Endothelial cell of umbilical vein (primary cell): ENCODE data around the gene SFXN2. TPM values are rescaled to one million over a fixed set of nuclear protein-coding genes. Genes with fewer than 3 reads are reported as not detected.

Source experiments
- BruUV-seq: library from RNA; stranded (reverse); fragments of 400-500 nt; replicated peaks from 2 replicates; lab custom pipeline; 2021; lab: Mats Ljungman, UMichigan
- CTCF ChIA-PET: fragments of 300-600, 350-600 bp; sonication (Branson Sonifier 250); formaldehyde crosslinking; loops from one replicate; lab custom pipeline; 2021; ENCODE audit warnings: antibody characterized with exemption, inconsistent platforms; lab: Charles Lee
- POLR2A ChIA-PET: fragments of 300-600, 350-600 bp; sonication (Branson Sonifier 250); formaldehyde crosslinking; loops from one replicate; lab custom pipeline; 2021; ENCODE audit warnings: antibody characterized with exemption, inconsistent platforms; lab: Charles Lee
- DNase-seq: peaks from one replicate; pipeline ENCODE4 v3.0.0-alpha.2; 2011; ENCODE audit warnings: low read depth, low spot score
- FAIRE-seq: peaks from 2 replicates; lab custom pipeline; 2011; peaks lifted over from hg19 to GRCh38; lab: Jason Lieb, UNC
- H2AFZ ChIP-seq: 2 replicates; pipeline ENCODE4 v1.6.0; 2012; ENCODE audit warnings: low read depth, low read length, control low read depth, inconsistent platforms
- H3K27ac ChIP-seq: 2 replicates; pipeline ENCODE4 v1.5.1; 2011; ENCODE audit warnings: low read depth, mild to moderate bottlenecking, control low read depth, low read length, moderate library complexity; ENCODE audit not compliant: insufficient read depth
- H3K27me3 ChIP-seq, 2 experiments: 2 replicates each; pipeline versions ENCODE4 v1.6.0 to v1.6.1; 2011; ENCODE audit warnings: low read length in 2 of 2, mixed read lengths in 1 of 2; ENCODE audit not compliant: control insufficient read depth in 2 of 2, insufficient read depth in 2 of 2
- H3K36me3 ChIP-seq, 2 experiments: 2 replicates in 1 of 2; 3 replicates in 1 of 2; pipeline ENCODE4 v1.5.1; 2011; ENCODE audit warnings: low read length in 2 of 2, mild to moderate bottlenecking in 1 of 2, moderate library complexity in 1 of 2; ENCODE audit not compliant: control insufficient read depth in 2 of 2, insufficient read depth in 2 of 2; ENCODE audit errors: extremely low read depth in 1 of 2
- H3K4me1 ChIP-seq: 3 replicates; pipeline ENCODE4 v1.5.1; 2011; ENCODE audit warnings: mild to moderate bottlenecking, low read length; ENCODE audit not compliant: control insufficient read depth, insufficient read depth; ENCODE audit errors: extremely low read depth
- H3K4me2 ChIP-seq: 2 replicates; pipeline ENCODE4 v1.6.1; 2011; ENCODE audit warnings: low read length, control low read depth, mixed read lengths; ENCODE audit not compliant: insufficient read depth
- H3K4me3 ChIP-seq, 3 experiments: fragments of 200-600 bp in 1 of 3; sonication (generic), shearing (Covaris generic) in 1 of 3; replicated peaks in 1 of 3; 2 replicates each; pipeline ENCODE4 v1.5.1; 2011 to 2016; ENCODE audit warnings: control low read depth in 3 of 3, low read length in 3 of 3, mild to moderate bottlenecking in 2 of 3, inconsistent platforms in 1 of 3, low read depth in 1 of 3, moderate library complexity in 1 of 3; ENCODE audit not compliant: insufficient read depth in 1 of 3
- H3K79me2 ChIP-seq: 2 replicates; pipeline ENCODE4 v1.6.0; 2012; ENCODE audit warnings: low read length, inconsistent platforms; ENCODE audit not compliant: control insufficient read depth, insufficient read depth
- H3K9ac ChIP-seq: replicated peaks from 2 replicates; pipeline ENCODE3; 2011; ENCODE audit warnings: low read length, control low read depth; ENCODE audit not compliant: insufficient read depth; ENCODE audit errors: extremely low read depth
- H3K9me1 ChIP-seq: replicated peaks from 3 replicates; pipeline ENCODE4 v1.6.0; 2011; ENCODE audit warnings: mild to moderate bottlenecking, low read length; ENCODE audit not compliant: control insufficient read depth, insufficient read depth; ENCODE audit errors: extremely low read depth
- H3K9me3 ChIP-seq: replicated peaks from 2 replicates; pipeline ENCODE4 v1.5.1; 2012; ENCODE audit warnings: low read length, inconsistent platforms; ENCODE audit not compliant: control insufficient read depth, insufficient read depth
- H4K20me1 ChIP-seq: replicated peaks from 2 replicates; pipeline ENCODE3; 2011; ENCODE audit warnings: mild to moderate bottlenecking, low read length; ENCODE audit not compliant: control insufficient read depth, insufficient read depth; ENCODE audit errors: extremely low read depth
- CTCF ChIP-seq, 2 donors: IDR thresholded peaks; 1 replicate in 1 of 2; 2 replicates in 1 of 2; pipeline ENCODE4 v1.5.1; 2011; ENCODE audit warnings: low read length in 2 of 2, mild to moderate bottlenecking in 2 of 2, moderate library complexity in 2 of 2, control low read depth in 1 of 2, inconsistent platforms in 1 of 2, low read depth in 1 of 2; ENCODE audit not compliant: insufficient read depth in 1 of 2; ENCODE audit errors: extremely low read depth in 1 of 2
- EZH2 ChIP-seq: IDR thresholded peaks from 2 replicates; pipeline ENCODE4 v1.6.1; 2012; ENCODE audit warnings: borderline replicate concordance, low read depth, mild to moderate bottlenecking, moderate library complexity, low read length, inconsistent platforms; ENCODE audit not compliant: severe bottlenecking
- FOS ChIP-seq: IDR thresholded peaks from 2 replicates; pipeline ENCODE4 v1.6.1; 2011; ENCODE audit warnings: mild to moderate bottlenecking, low read length, moderate library complexity, borderline replicate concordance; ENCODE audit not compliant: insufficient read depth
- GATA2 ChIP-seq: IDR thresholded peaks from 2 replicates; pipeline ENCODE4 v1.7.0; 2011; ENCODE audit warnings: low read depth, mild to moderate bottlenecking, moderate library complexity, mixed read lengths, low read length; ENCODE audit not compliant: insufficient read length, insufficient read depth
- JUN ChIP-seq: IDR thresholded peaks from 2 replicates; pipeline ENCODE4 v1.6.1; 2011; ENCODE audit warnings: borderline replicate concordance, low read depth; ENCODE audit not compliant: insufficient read length, insufficient read depth
- MYC ChIP-seq: IDR thresholded peaks from one replicate; pipeline ENCODE4 v1.6.1; 2011; ENCODE audit warnings: mild to moderate bottlenecking, low read depth, low read length
- POLR2A ChIP-seq: IDR thresholded peaks from 2 replicates; pipeline ENCODE4 v1.6.1; 2012; ENCODE audit warnings: low read depth, mild to moderate bottlenecking, control low read depth, low read length
- POLR2AphosphoS5 ChIP-seq: IDR thresholded peaks from 2 replicates; pipeline ENCODE4 v1.6.1; 2012; ENCODE audit warnings: low read depth, mild to moderate bottlenecking, control low read depth, low read length, moderate library complexity; ENCODE audit not compliant: insufficient read depth
- dilution Hi-C: fragments of 300-500 bp; cut with MboI; formaldehyde crosslinking; loops from one replicate; pipeline ENCODE4 v1.15.0; 2019; ENCODE audit warnings: low sequenced_read_pairs; ENCODE audit not compliant: extremely low pct_ligation_motif_present
- intact Hi-C: fragments of 100-400 bp; cut with micrococcal nuclease; formaldehyde crosslinking; loops from one replicate; pipeline ENCODE4 v1.10.0; 2022
- polyA plus RNA-seq, 4 experiments: library from polyadenylated mRNA; depleted of rRNA in 3 of 4; stranded (reverse) in 3 of 4; unstranded in 1 of 4; fragments of >200 nt; gene quantifications; 2 replicates each; pipeline versions ENCODE4 v1.2.1 to v1.2.3, GENCODE V29; 2011 to 2012; ENCODE audit warnings: missing spikeins in 1 of 4
- total RNA-seq: library from RNA; stranded (reverse); gene quantifications from 2 replicates; pipeline ENCODE4 v1.2.3, GENCODE V29; 2021
- TF ChIP-seq, protein P1 (sequence below): IDR thresholded peaks from 2 replicates; pipeline ENCODE4 v1.6.1; 2011; ENCODE audit not compliant: insufficient read depth, insufficient read length

Gene SFXN2
- total and polyA plus RNA-seq, 2 donors (not counting 3 experiments of a cell fraction or from before 2014, with no cell fraction given) = 9.8 to 17.0 TPM

DNA sequence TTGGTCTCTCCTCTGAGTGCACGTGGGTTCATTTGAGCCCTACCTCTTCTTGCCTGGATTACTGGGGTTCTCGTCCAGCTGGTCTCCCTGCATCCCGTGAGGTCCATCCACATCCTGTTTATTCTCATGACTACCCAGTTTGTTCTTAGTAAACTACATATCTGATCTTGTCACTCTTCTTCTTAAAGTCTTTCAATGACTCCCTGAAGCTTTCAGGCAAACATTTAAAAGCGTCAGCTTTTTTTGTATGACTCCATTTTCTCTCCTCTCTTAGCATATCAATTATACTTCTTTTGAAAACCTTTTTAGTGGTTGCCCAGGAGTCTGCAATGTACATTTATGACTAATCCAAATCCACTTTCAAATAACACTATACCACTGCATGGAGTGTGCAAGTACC is 7.5 kb downstream of the SFXN2 start:
- Histone ChIP-seq H3K27ac (no peak overlapping the region), H2AFZ (no peak overlapping the region), H4K20me1 (no peaks in the 10 kb centered on the region), H3K4me3 (no peak overlapping the region), H3K9me1 (no peaks in the 10 kb centered on the region), H3K4me2 (no peak overlapping the region), H3K4me1 (peaks cover 5% of the 10 kb centered on the region), H3K27me3 (no peaks in the 10 kb centered on the region), H3K9ac (no peak overlapping the region), H3K79me2 (no peaks in the 10 kb centered on the region), H3K9me3 (no peaks in the 10 kb centered on the region), H3K36me3 (no peaks in the 10 kb centered on the region)
- dilution Hi-C loops = no loop called here
- ChIA-PET CTCF (interaction anchor here (3.1 kb wide), 1 partner anchor 179 kb away, joined by 15 read pairs; no protein-coding TSS in a partner anchor), POLR2A (interaction anchor here (0.6 kb wide), 1 partner anchor 437 kb away, joined by 3 read pairs; no protein-coding TSS in a partner anchor)
- no peak for TF ChIP-seq FOS
- no peak for TF ChIP-seq EZH2
- no peak for TF ChIP-seq POLR2AphosphoS5
- TF ChIP-seq JUN = no peak
- no peak for TF ChIP-seq POLR2A
- TF ChIP-seq, protein P1, sequence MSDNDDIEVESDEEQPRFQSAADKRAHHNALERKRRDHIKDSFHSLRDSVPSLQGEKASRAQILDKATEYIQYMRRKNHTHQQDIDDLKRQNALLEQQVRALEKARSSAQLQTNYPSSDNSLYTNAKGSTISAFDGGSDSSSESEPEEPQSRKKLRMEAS = no peak
- no peak for TF ChIP-seq GATA2
- TF ChIP-seq MYC = no peak
- FAIRE-seq (no peak), DNase-seq (no peak)
- intact Hi-C loops = no loop called here
- BruUV-seq = no TSS peak

GRCh38 chr10:102723989-102724388 is 9.6 kb downstream of the SFXN2 start:
- intact Hi-C loops = no loop called here

More at GRCh38 chr10:102723989-102724388, 9.6 kb downstream of the SFXN2 start:
- Histone ChIP-seq H3K4me1 (peaks cover 5% of the 10 kb centered on the region), H3K4me3 (no peak overlapping the region), H3K9ac (no peak overlapping the region), H3K27ac (no peak overlapping the region), H3K9me3 (no peaks in the 10 kb centered on the region), H3K4me2 (no peak overlapping the region), H3K27me3 (no peaks in the 10 kb centered on the region), H3K36me3 (no peaks in the 10 kb centered on the region), H2AFZ (no peak overlapping the region), H4K20me1 (no peaks in the 10 kb centered on the region), H3K79me2 (no peaks in the 10 kb centered on the region), H3K9me1 (no peaks in the 10 kb centered on the region)
- ChIA-PET POLR2A (no interaction called here), CTCF (interaction anchor here (1.2 to 5.2 kb wide), 2 partner anchors 19 to 178 kb away, joined by 3 to 62 read pairs; no protein-coding TSS in a partner anchor)
- BruUV-seq = no TSS peak
- FAIRE-seq (no peak), DNase-seq (no peak)
- TF ChIP-seq FOS (no peak), CTCF (IDR thresholded peaks at IDR 0.05; ENCODE audit: extremely low read depth in 1 of 2, insufficient read depth in 1 of 2, low read depth in 1 of 2, low read length in 2 of 2) (no peak), EZH2 (no peak), POLR2AphosphoS5 (no peak), GATA2 (no peak), JUN (no peak), MYC (no peak), POLR2A (no peak)
- TF ChIP-seq, protein P1 = no peak
- dilution Hi-C loops = no loop called here
